Thyroid gland (tissue), 4 donors: Measurements from ENCODE around the gene TSHR.

Experiments used
- CTCF ChIP-seq, 6 experiments: fragments of 200-600 bp in 3 of 6; fragments of 450-650 bp in 3 of 6; sonication (generic) in 3 of 6; IDR thresholded peaks; one replicate each; pipeline ENCODE4 v1.5.1; 2016 to 2019; ENCODE audit warnings: antibody characterized with exemption in 6 of 6, mild to moderate bottlenecking in 2 of 6, inconsistent platforms in 1 of 6, moderate library complexity in 1 of 6
- POLR2A ChIP-seq, 2 donors: fragments of 450-650 bp; IDR thresholded peaks; one replicate each; pipeline ENCODE4 v1.6.1; 2017; ENCODE audit warnings: antibody characterized with exemption in 2 of 2, mild to moderate bottlenecking in 2 of 2, moderate library complexity in 1 of 2

GRCh38 chr14:81172353-81172752 lies 216.9 kb downstream of the TSHR start:
- TF ChIP-seq CTCF (IDR thresholded peaks at IDR 0.05): no peak
- no peak for TF ChIP-seq POLR2A (IDR thresholded peaks at IDR 0.05)
